ENCODE results near the gene NEMP1. TPM values are rescaled to one million over a fixed set of nuclear protein-coding genes. Genes with fewer than 3 reads are reported as not detected.

NEMP1 gene
- total and polyA plus RNA-seq, 2 of the 13 experiments (the other 11 are each of a cell fraction or from before 2014, with no cell fraction given), result 11.4 to 12.9 TPM

- TF ChIP-seq, protein P1, sequence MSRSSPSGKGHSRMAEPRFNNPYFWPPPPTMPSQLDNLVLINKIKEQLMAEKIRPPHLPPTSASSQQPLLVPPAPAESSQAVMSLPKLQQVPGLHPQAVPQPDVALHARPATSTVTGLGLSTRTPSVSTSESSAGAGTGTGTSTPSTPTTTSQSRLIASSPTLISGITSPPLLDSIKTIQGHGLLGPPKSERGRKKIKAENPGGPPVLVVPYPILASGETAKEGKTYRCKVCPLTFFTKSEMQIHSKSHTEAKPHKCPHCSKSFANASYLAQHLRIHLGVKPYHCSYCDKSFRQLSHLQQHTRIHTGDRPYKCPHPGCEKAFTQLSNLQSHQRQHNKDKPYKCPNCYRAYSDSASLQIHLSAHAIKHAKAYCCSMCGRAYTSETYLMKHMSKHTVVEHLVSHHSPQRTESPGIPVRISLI (CRISPR knock-in tag; IDR thresholded peaks at IDR 0.05; ENCODE audit: borderline replicate concordance), result peak; percentile 36; the same call in 1 of the 2 replicates
- TF ChIP-seq ZKSCAN5 (CRISPR knock-in tag; IDR thresholded peaks at IDR 0.05) (no peak), DMAP1 (CRISPR knock-in tag; IDR thresholded peaks at IDR 0.05) (no peak; the same call in 1 of the 2 replicates), MAZ (IDR thresholded peaks at IDR 0.05; ENCODE audit: borderline replicate concordance, low read depth, low read length) (no peak), MAZ (CRISPR knock-in tag; IDR thresholded peaks at IDR 0.05; ENCODE audit: low read depth) (peak; percentile 41; the same call in 1 of the 2 replicates), ZNF550 (CRISPR knock-in tag; IDR thresholded peaks at IDR 0.05; ENCODE audit: borderline replicate concordance) (no peak), MYC (CRISPR knock-in tag; IDR thresholded peaks at IDR 0.05; ENCODE audit: borderline replicate concordance) (peak; percentile 77), CBX5 (CRISPR knock-in tag; IDR thresholded peaks at IDR 0.05; ENCODE audit: borderline replicate concordance) (no peak), ESRRA (CRISPR knock-in tag; IDR thresholded peaks at IDR 0.05; ENCODE audit: low read depth) (peak; percentile 16; the same call in 1 of the 2 replicates), ZNF10 (CRISPR knock-in tag; IDR thresholded peaks at IDR 0.05; ENCODE audit: borderline replicate concordance, low read depth) (no peak), EP300 (IDR thresholded peaks at IDR 0.05; ENCODE audit: low read depth in 2 of 2, low read length in 2 of 2) (peak in 1 of 2 experiments; percentile 28; a peak in 1 of 4 replicates), EP300 (CRISPR knock-in tag; IDR thresholded peaks at IDR 0.05; ENCODE audit: borderline replicate concordance) (peak; percentile 9; the same call in 1 of the 2 replicates), HINFP (CRISPR knock-in tag; IDR thresholded peaks at IDR 0.05; ENCODE audit: low read depth) (no peak)
- TF ChIP-seq, protein P2, sequence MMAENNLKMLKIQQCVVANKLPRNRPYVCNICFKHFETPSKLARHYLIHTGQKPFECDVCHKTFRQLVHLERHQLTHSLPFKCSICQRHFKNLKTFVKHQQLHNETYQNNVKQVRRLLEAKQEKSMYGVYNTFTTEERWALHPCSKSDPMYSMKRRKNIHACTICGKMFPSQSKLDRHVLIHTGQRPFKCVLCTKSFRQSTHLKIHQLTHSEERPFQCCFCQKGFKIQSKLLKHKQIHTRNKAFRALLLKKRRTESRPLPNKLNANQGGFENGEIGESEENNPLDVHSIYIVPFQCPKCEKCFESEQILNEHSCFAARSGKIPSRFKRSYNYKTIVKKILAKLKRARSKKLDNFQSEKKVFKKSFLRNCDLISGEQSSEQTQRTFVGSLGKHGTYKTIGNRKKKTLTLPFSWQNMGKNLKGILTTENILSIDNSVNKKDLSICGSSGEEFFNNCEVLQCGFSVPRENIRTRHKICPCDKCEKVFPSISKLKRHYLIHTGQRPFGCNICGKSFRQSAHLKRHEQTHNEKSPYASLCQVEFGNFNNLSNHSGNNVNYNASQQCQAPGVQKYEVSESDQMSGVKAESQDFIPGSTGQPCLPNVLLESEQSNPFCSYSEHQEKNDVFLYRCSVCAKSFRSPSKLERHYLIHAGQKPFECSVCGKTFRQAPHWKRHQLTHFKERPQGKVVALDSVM (CRISPR knock-in tag; IDR thresholded peaks at IDR 0.05), result no peak
- TF ChIP-seq, protein P3, sequence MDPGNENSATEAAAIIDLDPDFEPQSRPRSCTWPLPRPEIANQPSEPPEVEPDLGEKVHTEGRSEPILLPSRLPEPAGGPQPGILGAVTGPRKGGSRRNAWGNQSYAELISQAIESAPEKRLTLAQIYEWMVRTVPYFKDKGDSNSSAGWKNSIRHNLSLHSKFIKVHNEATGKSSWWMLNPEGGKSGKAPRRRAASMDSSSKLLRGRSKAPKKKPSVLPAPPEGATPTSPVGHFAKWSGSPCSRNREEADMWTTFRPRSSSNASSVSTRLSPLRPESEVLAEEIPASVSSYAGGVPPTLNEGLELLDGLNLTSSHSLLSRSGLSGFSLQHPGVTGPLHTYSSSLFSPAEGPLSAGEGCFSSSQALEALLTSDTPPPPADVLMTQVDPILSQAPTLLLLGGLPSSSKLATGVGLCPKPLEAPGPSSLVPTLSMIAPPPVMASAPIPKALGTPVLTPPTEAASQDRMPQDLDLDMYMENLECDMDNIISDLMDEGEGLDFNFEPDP (CRISPR knock-in tag; conservative IDR thresholded peaks at IDR 0.05), result no peak
- TF ChIP-seq, protein P4, sequence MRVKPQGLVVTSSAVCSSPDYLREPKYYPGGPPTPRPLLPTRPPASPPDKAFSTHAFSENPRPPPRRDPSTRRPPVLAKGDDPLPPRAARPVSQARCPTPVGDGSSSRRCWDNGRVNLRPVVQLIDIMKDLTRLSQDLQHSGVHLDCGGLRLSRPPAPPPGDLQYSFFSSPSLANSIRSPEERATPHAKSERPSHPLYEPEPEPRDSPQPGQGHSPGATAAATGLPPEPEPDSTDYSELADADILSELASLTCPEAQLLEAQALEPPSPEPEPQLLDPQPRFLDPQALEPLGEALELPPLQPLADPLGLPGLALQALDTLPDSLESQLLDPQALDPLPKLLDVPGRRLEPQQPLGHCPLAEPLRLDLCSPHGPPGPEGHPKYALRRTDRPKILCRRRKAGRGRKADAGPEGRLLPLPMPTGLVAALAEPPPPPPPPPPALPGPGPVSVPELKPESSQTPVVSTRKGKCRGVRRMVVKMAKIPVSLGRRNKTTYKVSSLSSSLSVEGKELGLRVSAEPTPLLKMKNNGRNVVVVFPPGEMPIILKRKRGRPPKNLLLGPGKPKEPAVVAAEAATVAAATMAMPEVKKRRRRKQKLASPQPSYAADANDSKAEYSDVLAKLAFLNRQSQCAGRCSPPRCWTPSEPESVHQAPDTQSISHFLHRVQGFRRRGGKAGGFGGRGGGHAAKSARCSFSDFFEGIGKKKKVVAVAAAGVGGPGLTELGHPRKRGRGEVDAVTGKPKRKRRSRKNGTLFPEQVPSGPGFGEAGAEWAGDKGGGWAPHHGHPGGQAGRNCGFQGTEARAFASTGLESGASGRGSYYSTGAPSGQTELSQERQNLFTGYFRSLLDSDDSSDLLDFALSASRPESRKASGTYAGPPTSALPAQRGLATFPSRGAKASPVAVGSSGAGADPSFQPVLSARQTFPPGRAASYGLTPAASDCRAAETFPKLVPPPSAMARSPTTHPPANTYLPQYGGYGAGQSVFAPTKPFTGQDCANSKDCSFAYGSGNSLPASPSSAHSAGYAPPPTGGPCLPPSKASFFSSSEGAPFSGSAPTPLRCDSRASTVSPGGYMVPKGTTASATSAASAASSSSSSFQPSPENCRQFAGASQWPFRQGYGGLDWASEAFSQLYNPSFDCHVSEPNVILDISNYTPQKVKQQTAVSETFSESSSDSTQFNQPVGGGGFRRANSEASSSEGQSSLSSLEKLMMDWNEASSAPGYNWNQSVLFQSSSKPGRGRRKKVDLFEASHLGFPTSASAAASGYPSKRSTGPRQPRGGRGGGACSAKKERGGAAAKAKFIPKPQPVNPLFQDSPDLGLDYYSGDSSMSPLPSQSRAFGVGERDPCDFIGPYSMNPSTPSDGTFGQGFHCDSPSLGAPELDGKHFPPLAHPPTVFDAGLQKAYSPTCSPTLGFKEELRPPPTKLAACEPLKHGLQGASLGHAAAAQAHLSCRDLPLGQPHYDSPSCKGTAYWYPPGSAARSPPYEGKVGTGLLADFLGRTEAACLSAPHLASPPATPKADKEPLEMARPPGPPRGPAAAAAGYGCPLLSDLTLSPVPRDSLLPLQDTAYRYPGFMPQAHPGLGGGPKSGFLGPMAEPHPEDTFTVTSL (CRISPR knock-in tag; IDR thresholded peaks at IDR 0.05; ENCODE audit: borderline replicate concordance), result no peak; the same call in 1 of the 2 replicates
Observed at GRCh38 chr12:57127101-57127725, 48.6 kb upstream of the NEMP1 start (continued).

All from HepG2 (cell line).